HepG2 (cell line): ENCODE results near the gene FLVCR1. TPM values are rescaled to one million over a fixed set of nuclear protein-coding genes. Genes with fewer than 3 reads are reported as not detected.

Experiments used
- ATAC-seq: fragments of 200-7000 bp; cut with Tn5 transposase; 3 replicates; pipeline ENCODE4 v1.9.1; 2020; ENCODE audit warnings: mild to moderate bottlenecking, moderate library complexity
- BruUV-seq: library from RNA; stranded (reverse); fragments of 400-500 nt; replicated peaks from 2 replicates; lab custom pipeline; 2021; lab: Mats Ljungman, UMichigan
- CTCF ChIA-PET: fragments of 300-600 bp; formaldehyde crosslinking; extraction: SDS; loops from one replicate; lab custom pipeline; 2021; ENCODE audit warnings: low total read pairs, inconsistent platforms, low intra/inter-chr PET ratio; lab: Yijun Ruan, JAX
- POLR2A ChIA-PET: fragments of 350-600 bp; sonication (Branson Sonifier 250); formaldehyde crosslinking; loops from one replicate; lab custom pipeline; 2020; ENCODE audit warnings: antibody characterized with exemption, inconsistent platforms; lab: Yijun Ruan, JAX
- DNase-seq: peaks from one replicate; pipeline ENCODE4 v3.0.0-alpha.2; 2015; ENCODE audit warnings: low spot score
- FAIRE-seq: peaks from 3 replicates; lab custom pipeline; 2011; peaks lifted over from hg19 to GRCh38; lab: Jason Lieb, UNC
- H2AFZ ChIP-seq: one replicate; pipeline ENCODE4 v1.6.1; 2011; ENCODE audit warnings: low read length, inconsistent platforms
- H3K27ac ChIP-seq: fragments of 300-600 bp; 3 replicates; pipeline ENCODE4 v1.8.0; 2011; ENCODE audit warnings: mixed run types, mild to moderate bottlenecking, mixed read lengths, low read length, inconsistent platforms; ENCODE audit not compliant: insufficient read depth; ENCODE audit errors: extremely low read length
- H3K27me3 ChIP-seq, 2 experiments: fragments of 200-600 bp in 1 of 2; 2 replicates in 1 of 2; 3 replicates in 1 of 2; pipeline versions ENCODE4 v1.6.0 to v1.8.0; 2011; ENCODE audit warnings: low read length in 2 of 2, mild to moderate bottlenecking in 2 of 2, moderate library complexity in 2 of 2, inconsistent platforms in 1 of 2; ENCODE audit not compliant: insufficient read depth in 2 of 2, control insufficient read depth in 1 of 2
- H3K36me3 ChIP-seq, 2 experiments: fragments of 200-600 bp in 1 of 2; replicated peaks in 1 of 2; 2 replicates in 1 of 2; 3 replicates in 1 of 2; pipeline versions ENCODE4 v1.5.1 to v1.8.0; 2011; ENCODE audit warnings: low read length in 2 of 2, inconsistent platforms in 1 of 2; ENCODE audit not compliant: insufficient read depth in 2 of 2, control insufficient read depth in 1 of 2
- H3K4me1 ChIP-seq: 2 replicates; pipeline ENCODE4 v1.5.1; 2012; ENCODE audit warnings: low read length, inconsistent platforms; ENCODE audit not compliant: insufficient read depth
- H3K4me2 ChIP-seq: 2 replicates; pipeline ENCODE4 v1.6.0; 2011; ENCODE audit warnings: low read depth, low read length, inconsistent platforms
- H3K4me3 ChIP-seq, 3 experiments: fragments of 200-600 bp in 1 of 3; sonication (generic), shearing (Covaris generic) in 1 of 3; replicated peaks in 1 of 3; 2 replicates each; pipeline ENCODE4 v1.5.1; 2011 to 2016; ENCODE audit warnings: low read length in 3 of 3, inconsistent platforms in 2 of 3, low read depth in 2 of 3, mild to moderate bottlenecking in 2 of 3, control low read depth in 1 of 3, mixed read lengths in 1 of 3; ENCODE audit not compliant: insufficient read depth in 1 of 3
- H3K79me2 ChIP-seq: one replicate; pipeline ENCODE4 v1.6.1; 2011; ENCODE audit warnings: low read length, inconsistent platforms; ENCODE audit not compliant: insufficient read depth
- H3K9ac ChIP-seq: 2 replicates; pipeline ENCODE4 v1.6.0; 2011; ENCODE audit warnings: mild to moderate bottlenecking, low read depth, low read length, inconsistent platforms; ENCODE audit not compliant: insufficient read depth
- H3K9me3 ChIP-seq: 2 replicates; pipeline ENCODE4 v1.5.1; 2012; ENCODE audit warnings: mild to moderate bottlenecking, low read length
- H4K20me1 ChIP-seq: 2 replicates; pipeline ENCODE4 v1.6.0; 2011; ENCODE audit warnings: inconsistent platforms, mild to moderate bottlenecking, low read length, moderate library complexity; ENCODE audit not compliant: insufficient read depth
- ADNP ChIP-seq: sonication (generic); formaldehyde crosslinking; IDR thresholded peaks from 2 replicates; pipeline ENCODE4 v1.4.0; 2020; ENCODE audit warnings: missing genetic modification reagents
- FIP1L1 ChIP-seq: fragments of 200-400 bp; formaldehyde crosslinking; IDR thresholded peaks from 2 replicates; pipeline ENCODE4 v1.6.1; 2018; ENCODE audit warnings: low read depth, mild to moderate bottlenecking, low read length, moderate library complexity, borderline replicate concordance; ENCODE audit not compliant: insufficient read depth
- HMGA1 ChIP-seq: sonication (generic); formaldehyde crosslinking; conservative IDR thresholded peaks from 2 replicates; pipeline ENCODE4 v1.4.0; 2020; ENCODE audit warnings: missing genetic modification reagents
- RARA ChIP-seq: IDR thresholded peaks from 2 replicates; pipeline ENCODE4 v1.6.1; 2016; ENCODE audit warnings: missing genetic modification reagents, missing compliant biosample characterization
- SP1 ChIP-seq, 2 experiments: fragments of 450-650 bp in 1 of 2; sonication (generic) in 1 of 2; formaldehyde crosslinking in 1 of 2; IDR thresholded peaks; 2 replicates each; pipeline versions ENCODE4 v1.4.0 to v1.6.1; 2016 to 2020; ENCODE audit warnings: missing genetic modification reagents in 1 of 2
- STAG1 ChIP-seq: sonication (generic); formaldehyde crosslinking; IDR thresholded peaks from 2 replicates; pipeline ENCODE4 v1.4.0; 2020; ENCODE audit warnings: missing genetic modification reagents
- ZNF331 ChIP-seq: sonication (generic); formaldehyde crosslinking; IDR thresholded peaks from 2 replicates; pipeline ENCODE4 v1.4.0; 2020; ENCODE audit warnings: missing genetic modification reagents
- WGBS: methylation state at CpG from one replicate; pipeline ENCODE4 v1.1.6; 2017; ENCODE audit warnings: low lambda C conversion rate; 5-methylcytosine and 5-hydroxymethylcytosine counted together
- in situ Hi-C: cut with HindIII; loops from 2 replicates; pipeline ENCODE4 v1.10.0; 2017; ENCODE audit warnings: low pct_unique_long_range_greater_than_20kb; ENCODE audit not compliant: extremely low pct_ligation_motif_present
- intact Hi-C: fragments of 100-400 bp; cut with micrococcal nuclease; formaldehyde crosslinking; loops from one replicate; pipeline ENCODE4 v1.10.0; 2022; ENCODE audit not compliant: unreplicated experiment
- polyA plus RNA-seq, 8 experiments: library from polyadenylated mRNA; depleted of rRNA in 3 of 8; stranded (reverse) in 7 of 8; unstranded in 1 of 8; fragments of >200 nt; fragmentation: Illumina TruSeq in 4 of 8; extraction: Trizol in 4 of 8; gene quantifications; 2 replicates each; pipeline versions ENCODE4 v1.2.1 to v1.2.3, GENCODE V29; 2011 to 2016; ENCODE audit warnings: low read depth in 4 of 8, missing spikeins in 1 of 8, mixed read lengths in 1 of 8; ENCODE audit not compliant: insufficient read depth in 1 of 8
- total RNA-seq, 5 experiments: library from RNA; depleted of rRNA; stranded (reverse); fragments of >200 nt; fragmentation: Illumina TruSeq; extraction: Trizol; gene quantifications; 2 replicates each; pipeline ENCODE4 v1.2.3, GENCODE V29; 2016; ENCODE audit warnings: low read depth in 1 of 5
- TF ChIP-seq, protein P1 (sequence below): sonication (generic); formaldehyde crosslinking; IDR thresholded peaks from 2 replicates; pipeline ENCODE4 v1.4.0; 2020; ENCODE audit warnings: missing genetic modification reagents
- TF ChIP-seq, protein P2 (sequence below): sonication (generic); formaldehyde crosslinking; IDR thresholded peaks from 2 replicates; pipeline ENCODE4 v1.5.0; 2020; ENCODE audit warnings: missing genetic modification reagents, mild to moderate bottlenecking, borderline replicate concordance
- TF ChIP-seq, protein P3 (sequence below): sonication (generic); formaldehyde crosslinking; IDR thresholded peaks from 2 replicates; pipeline ENCODE4 v1.4.0; 2020; ENCODE audit warnings: low read depth, missing genetic modification reagents
- TF ChIP-seq, protein P4 (sequence below): IDR thresholded peaks from 2 replicates; pipeline ENCODE4 v1.6.1; 2016; ENCODE audit warnings: mild to moderate bottlenecking

The FLVCR1 gene
- total and polyA plus RNA-seq, 2 of the 13 experiments (the other 11 are each of a cell fraction or from before 2014, with no cell fraction given): 14.8 to 39.8 TPM

DNA sequence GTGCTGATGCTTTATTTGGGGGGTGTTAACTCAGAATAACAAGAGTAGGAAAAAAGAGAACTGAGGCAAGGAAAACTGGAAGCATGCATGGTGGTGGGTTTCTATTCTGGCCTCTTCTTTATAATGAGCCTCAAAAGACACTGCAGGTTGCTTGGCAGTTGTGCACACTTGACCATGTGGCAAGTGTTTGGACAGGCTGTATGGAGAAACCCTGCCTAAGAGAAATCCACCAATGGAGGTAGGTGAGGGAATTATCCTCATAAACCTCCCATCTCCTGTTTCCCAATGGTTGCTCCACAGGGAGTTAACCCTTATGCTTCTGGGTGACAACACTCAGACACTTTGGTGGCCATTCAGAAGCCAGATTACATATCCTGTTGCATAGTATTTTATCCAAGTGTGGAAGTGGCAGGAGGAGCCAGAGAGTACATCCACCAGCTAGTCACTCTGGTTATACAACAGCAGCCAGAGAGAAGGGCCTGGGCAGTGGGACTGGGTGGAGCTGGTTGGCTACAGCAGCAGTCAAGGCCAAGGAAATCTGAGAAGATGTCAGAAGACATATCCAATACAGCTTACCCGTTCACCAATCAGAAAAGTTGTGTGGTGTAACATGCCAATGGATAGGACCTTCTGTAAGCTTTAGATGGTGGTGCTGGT, 75.9 kb downstream of the FLVCR1 start:
- H3K4me1 ChIP-seq: peaks cover 56% of the 10 kb centered on the region
- no peak overlapping the region for H3K27ac ChIP-seq
- CTCF ChIA-PET: no interaction called here
- no peaks in the 10 kb centered on the region for H3K36me3 ChIP-seq
- ATAC-seq (no peak), FAIRE-seq (no peak), DNase-seq (no peak)
- intact Hi-C loops (no loop called here), in situ Hi-C loops (no loop called here)
- no peaks in the 10 kb centered on the region for H3K9me3 ChIP-seq
- no peak overlapping the region for H3K4me2 ChIP-seq
- H4K20me1 ChIP-seq: no peaks in the 10 kb centered on the region
- H3K4me3 ChIP-seq: no peak overlapping the region
- no peaks in the 10 kb centered on the region for H3K27me3 ChIP-seq
- H2AFZ ChIP-seq: no peak overlapping the region
- TF ChIP-seq ADNP (CRISPR knock-in tag) (no peak), RARA (no peak), HMGA1 (CRISPR knock-in tag) (no peak), FIP1L1 (no peak), SP1 (IDR thresholded peaks at IDR 0.05) (no peak), SP1 (CRISPR knock-in tag; IDR thresholded peaks at IDR 0.05) (no peak), ZNF331 (no peak), STAG1 (no peak)
- TF ChIP-seq, protein P1, sequence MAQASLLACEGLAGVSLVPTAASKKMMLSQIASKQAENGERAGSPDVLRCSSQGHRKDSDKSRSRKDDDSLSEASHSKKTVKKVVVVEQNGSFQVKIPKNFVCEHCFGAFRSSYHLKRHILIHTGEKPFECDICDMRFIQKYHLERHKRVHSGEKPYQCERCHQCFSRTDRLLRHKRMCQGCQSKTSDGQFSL (CRISPR knock-in tag): no peak
- TF ChIP-seq, protein P2, sequence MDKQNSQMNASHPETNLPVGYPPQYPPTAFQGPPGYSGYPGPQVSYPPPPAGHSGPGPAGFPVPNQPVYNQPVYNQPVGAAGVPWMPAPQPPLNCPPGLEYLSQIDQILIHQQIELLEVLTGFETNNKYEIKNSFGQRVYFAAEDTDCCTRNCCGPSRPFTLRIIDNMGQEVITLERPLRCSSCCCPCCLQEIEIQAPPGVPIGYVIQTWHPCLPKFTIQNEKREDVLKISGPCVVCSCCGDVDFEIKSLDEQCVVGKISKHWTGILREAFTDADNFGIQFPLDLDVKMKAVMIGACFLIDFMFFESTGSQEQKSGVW: no peak
- TF ChIP-seq, protein P3, sequence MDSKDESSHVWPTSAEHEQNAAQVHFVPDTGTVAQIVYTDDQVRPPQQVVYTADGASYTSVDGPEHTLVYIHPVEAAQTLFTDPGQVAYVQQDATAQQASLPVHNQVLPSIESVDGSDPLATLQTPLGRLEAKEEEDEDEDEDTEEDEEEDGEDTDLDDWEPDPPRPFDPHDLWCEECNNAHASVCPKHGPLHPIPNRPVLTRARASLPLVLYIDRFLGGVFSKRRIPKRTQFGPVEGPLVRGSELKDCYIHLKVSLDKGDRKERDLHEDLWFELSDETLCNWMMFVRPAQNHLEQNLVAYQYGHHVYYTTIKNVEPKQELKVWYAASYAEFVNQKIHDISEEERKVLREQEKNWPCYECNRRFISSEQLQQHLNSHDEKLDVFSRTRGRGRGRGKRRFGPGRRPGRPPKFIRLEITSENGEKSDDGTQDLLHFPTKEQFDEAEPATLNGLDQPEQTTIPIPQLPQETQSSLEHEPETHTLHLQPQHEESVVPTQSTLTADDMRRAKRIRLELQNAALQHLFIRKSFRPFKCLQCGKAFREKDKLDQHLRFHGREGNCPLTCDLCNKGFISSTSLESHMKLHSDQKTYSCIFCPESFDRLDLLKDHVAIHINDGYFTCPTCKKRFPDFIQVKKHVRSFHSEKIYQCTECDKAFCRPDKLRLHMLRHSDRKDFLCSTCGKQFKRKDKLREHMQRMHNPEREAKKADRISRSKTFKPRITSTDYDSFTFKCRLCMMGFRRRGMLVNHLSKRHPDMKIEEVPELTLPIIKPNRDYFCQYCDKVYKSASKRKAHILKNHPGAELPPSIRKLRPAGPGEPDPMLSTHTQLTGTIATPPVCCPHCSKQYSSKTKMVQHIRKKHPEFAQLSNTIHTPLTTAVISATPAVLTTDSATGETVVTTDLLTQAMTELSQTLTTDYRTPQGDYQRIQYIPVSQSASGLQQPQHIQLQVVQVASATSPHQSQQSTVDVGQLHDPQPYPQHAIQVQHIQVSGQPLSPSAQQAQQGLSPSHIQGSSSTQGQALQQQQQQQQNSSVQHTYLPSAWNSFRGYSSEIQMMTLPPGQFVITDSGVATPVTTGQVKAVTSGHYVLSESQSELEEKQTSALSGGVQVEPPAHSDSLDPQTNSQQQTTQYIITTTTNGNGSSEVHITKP (CRISPR knock-in tag): no peak
- TF ChIP-seq, protein P4, sequence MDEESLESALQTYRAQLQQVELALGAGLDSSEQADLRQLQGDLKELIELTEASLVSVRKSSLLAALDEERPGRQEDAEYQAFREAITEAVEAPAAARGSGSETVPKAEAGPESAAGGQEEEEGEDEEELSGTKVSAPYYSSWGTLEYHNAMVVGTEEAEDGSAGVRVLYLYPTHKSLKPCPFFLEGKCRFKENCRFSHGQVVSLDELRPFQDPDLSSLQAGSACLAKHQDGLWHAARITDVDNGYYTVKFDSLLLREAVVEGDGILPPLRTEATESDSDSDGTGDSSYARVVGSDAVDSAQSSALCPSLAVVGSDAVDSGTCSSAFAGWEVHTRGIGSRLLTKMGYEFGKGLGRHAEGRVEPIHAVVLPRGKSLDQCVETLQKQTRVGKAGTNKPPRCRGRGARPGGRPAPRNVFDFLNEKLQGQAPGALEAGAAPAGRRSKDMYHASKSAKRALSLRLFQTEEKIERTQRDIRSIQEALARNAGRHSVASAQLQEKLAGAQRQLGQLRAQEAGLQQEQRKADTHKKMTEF (CRISPR knock-in tag): no peak
- no peak overlapping the region for H3K9ac ChIP-seq
- WGBS: 94% methylated on average over 1 of the region's 1 CpG
- no TSS peak for BruUV-seq
- POLR2A ChIA-PET: no interaction called here
- no peaks in the 10 kb centered on the region for H3K79me2 ChIP-seq
